Urothelium cell line (cell line): ENCODE data around the gene XPC.
"Not testable (repeated sequence)": the region's sequence is repeated elsewhere in the genome, so short reads cannot be mapped to it uniquely, and the experiment has no call there.

Source experiments
- DNase-seq: peaks from one replicate; pipeline ENCODE4 v3.0.0; 2011; ENCODE audit warnings: low spot score, mixed read lengths
- FAIRE-seq: peaks from 2 replicates; lab custom pipeline; 2011; peaks lifted over from hg19 to GRCh38; lab: Jason Lieb, UNC

The XPC gene

GRCh38 chr3:14178247-14179113, at the start of gene XPC, which contains the start of gene LSM3:
Gene XPC, minus strand, starts transcription at chr3:14178601. Its CDS starts 33 bp downstream, at chr3:14178568.
Gene LSM3, plus strand, starts transcription at chr3:14178817. Its CDS starts 44 bp downstream, at chr3:14178861.
- DNase-seq (peak; percentile 96), FAIRE-seq (peak; percentile 67)

- DNase-seq (no peak), FAIRE-seq (no peak)
These were observed 49.5 kb upstream of the XPC start for GRCh38 chr3:14227856-14228255.

DNA sequence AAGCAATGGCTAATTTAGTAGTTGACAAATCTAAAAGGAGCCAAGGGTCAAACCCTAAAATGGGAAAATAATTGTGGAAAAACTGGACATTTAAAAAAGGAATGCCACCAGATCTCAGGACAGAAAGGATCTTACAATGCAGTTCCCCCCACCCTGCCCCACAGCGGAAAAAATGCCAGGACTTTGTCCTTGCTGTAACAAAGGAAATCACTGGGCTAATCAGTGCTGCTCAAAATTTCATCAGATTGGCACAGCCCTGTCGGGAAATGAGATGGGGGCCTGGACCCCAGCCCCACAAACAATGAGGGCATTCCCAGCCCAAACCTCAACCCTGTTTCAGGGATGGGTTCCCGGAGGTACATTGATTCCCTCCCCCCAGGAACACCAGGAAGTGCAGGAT, 48.0 kb upstream of the XPC start:
- FAIRE-seq, DNase-seq: not testable (repeated sequence)

GRCh38 chr3:14225421-14225820, 47.0 kb upstream of the XPC start:
- FAIRE-seq, result no peak
- no peak for DNase-seq

GRCh38 chr3:14224895-14225294, 46.5 kb upstream of the XPC start:
- no peak for DNase-seq
- no peak for FAIRE-seq

DNA sequence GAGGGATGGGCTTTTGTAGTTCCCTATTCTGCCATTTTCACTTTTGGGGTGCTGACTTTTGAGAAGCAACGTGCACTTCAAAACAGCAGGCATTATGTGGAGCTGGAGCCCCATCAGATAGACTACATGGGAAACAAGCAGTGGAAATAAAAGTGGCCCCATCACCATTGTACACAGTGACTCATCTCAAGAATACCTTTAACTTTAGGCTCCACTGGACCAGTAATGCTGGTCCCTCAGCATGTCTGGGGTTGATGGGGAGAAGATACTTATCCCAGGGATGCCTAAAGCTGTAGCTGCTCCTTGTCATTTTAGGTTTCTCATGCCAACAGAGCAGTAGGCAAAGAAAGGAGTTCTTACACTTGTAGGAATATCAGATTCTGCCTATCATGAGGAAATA, 45.2 kb upstream of the XPC start:
- FAIRE-seq (no peak), DNase-seq (no peak)

GRCh38 chr3:14222900-14223594, 44.6 kb upstream of the XPC start:
- DNase-seq, result no peak
- no peak for FAIRE-seq

GRCh38 chr3:14222457-14222856, 44.1 kb upstream of the XPC start:
- DNase-seq (no peak), FAIRE-seq (no peak)

DNA sequence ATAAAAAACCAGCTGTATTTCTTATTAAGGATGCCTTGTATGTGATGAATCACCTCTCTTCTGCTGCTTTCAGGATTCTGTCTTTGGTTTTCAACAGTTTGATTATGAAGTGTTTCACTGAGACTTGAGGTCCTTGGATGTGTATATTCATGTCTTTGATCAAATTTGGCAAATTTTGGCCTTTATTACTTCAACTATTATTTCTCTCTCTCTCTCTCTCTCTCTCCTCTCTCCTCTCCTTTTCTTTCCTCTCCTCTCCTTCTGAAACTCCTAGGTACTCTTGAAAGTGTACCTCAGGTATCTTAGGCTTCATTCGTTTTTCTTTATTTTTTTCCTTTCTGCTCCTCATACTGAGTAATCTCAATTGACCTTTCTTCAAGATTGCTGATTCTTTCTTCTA, 43.5 kb upstream of the XPC start:
- FAIRE-seq (no peak), DNase-seq (no peak)

- no peak for DNase-seq
- FAIRE-seq, result no peak
These were observed 42.5 kb upstream of the XPC start for GRCh38 chr3:14220933-14221332.

- FAIRE-seq (no peak), DNase-seq (no peak)
These were observed 40.0 kb upstream of the XPC start for GRCh38 chr3:14218355-14218754.

- no peak for FAIRE-seq
- no peak for DNase-seq
These were observed 38.1 kb upstream of the XPC start for GRCh38 chr3:14216257-14217048.

DNA sequence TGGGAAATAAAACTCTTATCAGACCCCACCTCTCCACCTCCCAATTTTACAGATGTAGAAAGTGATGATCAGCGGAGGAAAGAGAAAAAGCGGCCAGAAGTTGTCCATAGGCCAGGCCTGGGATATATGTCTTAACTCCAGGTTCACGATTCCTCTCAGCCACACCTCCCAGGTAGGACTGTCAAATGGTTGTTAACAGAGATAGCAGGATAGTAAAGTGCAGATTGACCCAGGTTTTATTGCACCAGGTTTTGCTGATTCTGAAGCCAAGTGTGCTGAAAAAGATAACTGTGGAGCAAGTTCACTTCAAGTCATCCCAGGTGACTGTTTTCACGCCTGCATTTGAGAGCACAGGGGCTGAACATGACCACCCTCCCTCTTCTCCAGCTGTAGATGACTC, 36.4 kb upstream of the XPC start:
- no peak for FAIRE-seq
- DNase-seq, result no peak

DNA sequence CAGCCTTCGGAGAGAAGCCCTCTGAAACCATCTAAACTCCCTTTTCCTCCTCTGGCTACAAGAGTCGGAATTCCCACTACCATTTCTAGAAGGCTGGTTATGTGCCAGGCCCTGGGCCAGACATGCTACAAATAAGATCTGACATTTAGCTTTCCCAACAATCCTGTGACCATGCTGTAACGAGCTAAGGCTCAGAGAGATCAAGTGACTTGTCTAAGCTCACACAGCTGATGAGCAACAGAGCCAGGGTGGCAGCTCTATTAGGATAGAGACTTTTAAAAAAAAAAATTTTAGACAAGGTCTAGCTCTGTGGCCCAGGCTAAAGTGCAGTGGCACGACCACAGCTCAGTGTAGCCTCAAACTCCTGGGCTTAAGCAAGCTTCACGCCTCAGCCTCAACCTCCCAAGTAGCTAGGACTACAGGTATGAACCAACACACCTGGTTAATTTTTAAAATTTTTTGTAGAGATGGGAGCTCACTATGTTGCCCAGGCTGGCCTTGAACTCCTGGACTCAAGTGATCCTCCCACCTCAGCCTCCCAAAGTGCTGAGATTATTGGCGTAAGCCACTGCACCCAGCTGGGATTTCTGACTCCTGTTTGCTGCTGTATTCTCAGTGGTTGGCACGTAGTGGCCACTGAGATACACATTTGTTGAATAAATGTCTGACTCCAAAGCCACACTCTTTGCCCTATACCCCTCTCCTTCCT, 34.8 kb upstream of the XPC start:
- DNase-seq (no peak), FAIRE-seq (no peak)

- DNase-seq (no peak), FAIRE-seq (no peak)
These were observed 33.6 kb upstream of the XPC start for GRCh38 chr3:14212032-14212431.

DNA sequence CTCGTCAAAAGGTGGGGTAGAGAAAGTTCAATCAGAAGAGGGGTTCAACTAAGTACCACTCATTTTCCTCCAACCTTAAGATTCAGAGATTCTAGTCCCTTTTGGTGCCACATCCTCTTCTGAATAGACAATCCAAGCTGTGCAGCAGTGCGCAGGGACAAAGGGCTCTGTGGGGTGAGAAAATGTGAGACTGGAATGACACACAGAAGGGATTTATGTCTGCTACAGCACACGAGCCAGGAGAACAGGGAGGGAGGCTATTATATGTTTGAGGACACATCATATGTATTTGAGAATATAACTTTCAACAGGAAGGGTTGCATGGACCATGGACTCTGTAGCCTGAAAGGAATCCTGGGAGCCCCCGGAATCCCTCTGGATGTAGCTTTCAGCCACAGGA, 33.2 kb upstream of the XPC start:
- FAIRE-seq (no peak), DNase-seq (no peak)

- FAIRE-seq (no peak), DNase-seq (peak; percentile 64)
These were observed 32.6 kb upstream of the XPC start for GRCh38 chr3:14210843-14211594.

- DNase-seq (no peak), FAIRE-seq (no peak)
These were observed 31.9 kb upstream of the XPC start for GRCh38 chr3:14210290-14210688.

GRCh38 chr3:14209581-14210289, 31.3 kb upstream of the XPC start:
- DNase-seq (no peak), FAIRE-seq (no peak)
